ENCODE data around the gene CHID1. TPM values are rescaled to one million over a fixed set of nuclear protein-coding genes. Genes with fewer than 3 reads are reported as not detected.

Gene CHID1
- polyA plus RNA-seq, 1 donor from 2014 or later: 51.2 TPM

GRCh38 chr11:889257-889656 lies 21.4 kb downstream of the CHID1 start:
- no peak overlapping the region for H3K4me3 ChIP-seq (ENCODE audit: low read length)
- H3K27me3 ChIP-seq (ENCODE audit: insufficient read depth, low read depth, low read length): no peaks in the 10 kb centered on the region
- no peaks in the 10 kb centered on the region for H4K20me1 ChIP-seq (ENCODE audit: insufficient read depth)
- no peaks in the 10 kb centered on the region for H3K9me2 ChIP-seq (ENCODE audit: insufficient read depth, low read length)
- no peaks in the 10 kb centered on the region for H3F3A ChIP-seq (ENCODE audit: insufficient read depth, low read length, poor library complexity, severe bottlenecking)
- H3K27ac ChIP-seq (ENCODE audit: low read length): peak overlapping the region; percentile 99
- TF ChIP-seq TAF1 (IDR thresholded peaks at IDR 0.05; ENCODE audit: low read depth) (no peak), REST (IDR thresholded peaks at IDR 0.05; ENCODE audit: borderline replicate concordance) (no peak), MXI1 (conservative IDR thresholded peaks at IDR 0.05; ENCODE audit: poor library complexity, severe bottlenecking) (no peak), EP300 (conservative IDR thresholded peaks at IDR 0.05; ENCODE audit: poor library complexity, severe bottlenecking) (no peak), POLR2AphosphoS5 (IDR thresholded peaks at IDR 0.05) (no peak), SMC3 (conservative IDR thresholded peaks at IDR 0.05; ENCODE audit: poor library complexity) (no peak), RAD21 (conservative IDR thresholded peaks at IDR 0.05) (no peak), EZH2 (IDR thresholded peaks at IDR 0.05; ENCODE audit: borderline replicate concordance, insufficient read depth, low read length, poor library complexity, severe bottlenecking) (no peak)
- TF ChIP-seq, protein P1, sequence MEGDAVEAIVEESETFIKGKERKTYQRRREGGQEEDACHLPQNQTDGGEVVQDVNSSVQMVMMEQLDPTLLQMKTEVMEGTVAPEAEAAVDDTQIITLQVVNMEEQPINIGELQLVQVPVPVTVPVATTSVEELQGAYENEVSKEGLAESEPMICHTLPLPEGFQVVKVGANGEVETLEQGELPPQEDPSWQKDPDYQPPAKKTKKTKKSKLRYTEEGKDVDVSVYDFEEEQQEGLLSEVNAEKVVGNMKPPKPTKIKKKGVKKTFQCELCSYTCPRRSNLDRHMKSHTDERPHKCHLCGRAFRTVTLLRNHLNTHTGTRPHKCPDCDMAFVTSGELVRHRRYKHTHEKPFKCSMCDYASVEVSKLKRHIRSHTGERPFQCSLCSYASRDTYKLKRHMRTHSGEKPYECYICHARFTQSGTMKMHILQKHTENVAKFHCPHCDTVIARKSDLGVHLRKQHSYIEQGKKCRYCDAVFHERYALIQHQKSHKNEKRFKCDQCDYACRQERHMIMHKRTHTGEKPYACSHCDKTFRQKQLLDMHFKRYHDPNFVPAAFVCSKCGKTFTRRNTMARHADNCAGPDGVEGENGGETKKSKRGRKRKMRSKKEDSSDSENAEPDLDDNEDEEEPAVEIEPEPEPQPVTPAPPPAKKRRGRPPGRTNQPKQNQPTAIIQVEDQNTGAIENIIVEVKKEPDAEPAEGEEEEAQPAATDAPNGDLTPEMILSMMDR (IDR thresholded peaks at IDR 0.05; ENCODE audit: poor library complexity, severe bottlenecking): no peak
- no peaks in the 10 kb centered on the region for H3K36me3 ChIP-seq (ENCODE audit: insufficient read depth, low read length)
- no peaks in the 10 kb centered on the region for H3K9me3 ChIP-seq (ENCODE audit: low read length)
- H3K79me2 ChIP-seq (replicated peaks; ENCODE audit: insufficient read depth, low read length): no peaks in the 10 kb centered on the region
- no peak overlapping the region for H2AFZ ChIP-seq (ENCODE audit: low read depth, low read length)
- no peak overlapping the region for H3K4me2 ChIP-seq (ENCODE audit: low read length)
- peak overlapping the region; percentile 79 for H3K9ac ChIP-seq (ENCODE audit: low read length)

- Histone ChIP-seq H3K36me3 (ENCODE audit: insufficient read depth, low read length) (no peaks in the 10 kb centered on the region), H4K20me1 (ENCODE audit: insufficient read depth) (no peaks in the 10 kb centered on the region), H3K9me2 (ENCODE audit: insufficient read depth, low read length) (no peaks in the 10 kb centered on the region), H2AFZ (ENCODE audit: low read depth, low read length) (no peak overlapping the region), H3K9ac (ENCODE audit: low read length) (no peak overlapping the region), H3K4me2 (ENCODE audit: low read length) (no peak overlapping the region), H3F3A (ENCODE audit: insufficient read depth, low read length, poor library complexity, severe bottlenecking) (no peaks in the 10 kb centered on the region), H3K27me3 (ENCODE audit: insufficient read depth, low read depth, low read length) (no peaks in the 10 kb centered on the region), H3K4me3 (ENCODE audit: low read length) (no peak overlapping the region), H3K27ac (ENCODE audit: low read length) (peak overlapping the region; percentile 99), H3K79me2 (replicated peaks; ENCODE audit: insufficient read depth, low read length) (no peaks in the 10 kb centered on the region), H3K9me3 (ENCODE audit: low read length) (no peaks in the 10 kb centered on the region)
- TF ChIP-seq REST (IDR thresholded peaks at IDR 0.05; ENCODE audit: borderline replicate concordance): no peak
- no peak for TF ChIP-seq SMC3 (conservative IDR thresholded peaks at IDR 0.05; ENCODE audit: poor library complexity)
- TF ChIP-seq TAF1 (IDR thresholded peaks at IDR 0.05; ENCODE audit: low read depth): no peak
- no peak for TF ChIP-seq EZH2 (IDR thresholded peaks at IDR 0.05; ENCODE audit: borderline replicate concordance, insufficient read depth, low read length, poor library complexity, severe bottlenecking)
- no peak for TF ChIP-seq MXI1 (conservative IDR thresholded peaks at IDR 0.05; ENCODE audit: poor library complexity, severe bottlenecking)
- no peak for TF ChIP-seq EP300 (conservative IDR thresholded peaks at IDR 0.05; ENCODE audit: poor library complexity, severe bottlenecking)
- no peak for TF ChIP-seq POLR2AphosphoS5 (IDR thresholded peaks at IDR 0.05)
Measured at GRCh38 chr11:888310-889212, 22.0 kb downstream of the CHID1 start.

Data from neural cell (in vitro differentiated cells).